Nephron progenitor cell (in vitro differentiated cells): ENCODE measurements around the gene C2CD4C.

Source experiments
- DNase-seq: peaks from one replicate; pipeline ENCODE4 v3.0.0; 2021
- H3K27ac Mint-ChIP-seq: 2 replicates; pipeline ENCODE4 v1.8.0; 2021; ENCODE audit warnings: mild to moderate bottlenecking, moderate library complexity, mixed read lengths
- H3K27me3 Mint-ChIP-seq: 2 replicates; pipeline ENCODE4 v1.8.0; 2021; ENCODE audit warnings: mild to moderate bottlenecking, low read depth, mixed read lengths; ENCODE audit not compliant: poor library complexity
- H3K36me3 Mint-ChIP-seq: 2 replicates; pipeline ENCODE4 v1.8.0; 2021; ENCODE audit warnings: low read depth, mixed read lengths
- H3K4me1 Mint-ChIP-seq: 2 replicates; pipeline ENCODE4 v1.8.0; 2021; ENCODE audit warnings: mixed read lengths
- H3K4me3 Mint-ChIP-seq: 2 replicates; pipeline ENCODE4 v1.8.0; 2021; ENCODE audit warnings: mild to moderate bottlenecking, moderate library complexity, mixed read lengths
- H3K9me3 Mint-ChIP-seq: 2 replicates; pipeline ENCODE4 v1.8.0; 2021; ENCODE audit warnings: mild to moderate bottlenecking, moderate library complexity, mixed read lengths
- TF ChIP-seq, protein P1 (sequence below): fragments of 200-600 bp; sonication (generic); IDR thresholded peaks from 2 replicates; pipeline ENCODE4 v1.5.0; 2021; ENCODE audit warnings: antibody characterized with exemption

C2CD4C gene

DNA sequence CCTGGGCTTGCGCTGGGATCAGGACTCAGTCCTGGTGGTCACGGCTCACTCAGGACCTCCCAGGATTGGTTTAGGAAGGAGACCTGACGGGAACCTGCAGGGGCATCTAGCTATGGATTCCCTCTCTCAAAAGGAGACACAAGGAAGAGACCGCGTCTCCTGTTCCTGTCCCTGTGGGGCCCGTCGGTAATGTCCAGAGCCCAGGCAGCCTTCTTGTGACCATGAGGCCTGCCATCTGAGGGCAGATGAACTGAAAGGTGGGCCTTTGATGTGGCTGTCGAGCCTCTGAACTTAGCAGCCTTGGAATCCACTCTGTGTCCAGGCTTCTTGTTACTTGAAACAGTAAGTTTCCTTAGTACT is 32.9 kb downstream of the C2CD4C start:
- Mint-ChIP-seq H3K27ac (peak overlapping the region; percentile 29), H3K4me3 (no peak overlapping the region), H3K36me3 (no peaks in the 10 kb centered on the region), H3K27me3 (peaks cover 39% of the 10 kb centered on the region), H3K4me1 (peaks cover 30% of the 10 kb centered on the region), H3K9me3 (peaks cover 24% of the 10 kb centered on the region)
- TF ChIP-seq, protein P1, sequence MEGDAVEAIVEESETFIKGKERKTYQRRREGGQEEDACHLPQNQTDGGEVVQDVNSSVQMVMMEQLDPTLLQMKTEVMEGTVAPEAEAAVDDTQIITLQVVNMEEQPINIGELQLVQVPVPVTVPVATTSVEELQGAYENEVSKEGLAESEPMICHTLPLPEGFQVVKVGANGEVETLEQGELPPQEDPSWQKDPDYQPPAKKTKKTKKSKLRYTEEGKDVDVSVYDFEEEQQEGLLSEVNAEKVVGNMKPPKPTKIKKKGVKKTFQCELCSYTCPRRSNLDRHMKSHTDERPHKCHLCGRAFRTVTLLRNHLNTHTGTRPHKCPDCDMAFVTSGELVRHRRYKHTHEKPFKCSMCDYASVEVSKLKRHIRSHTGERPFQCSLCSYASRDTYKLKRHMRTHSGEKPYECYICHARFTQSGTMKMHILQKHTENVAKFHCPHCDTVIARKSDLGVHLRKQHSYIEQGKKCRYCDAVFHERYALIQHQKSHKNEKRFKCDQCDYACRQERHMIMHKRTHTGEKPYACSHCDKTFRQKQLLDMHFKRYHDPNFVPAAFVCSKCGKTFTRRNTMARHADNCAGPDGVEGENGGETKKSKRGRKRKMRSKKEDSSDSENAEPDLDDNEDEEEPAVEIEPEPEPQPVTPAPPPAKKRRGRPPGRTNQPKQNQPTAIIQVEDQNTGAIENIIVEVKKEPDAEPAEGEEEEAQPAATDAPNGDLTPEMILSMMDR: no peak
- no peak for DNase-seq

DNA sequence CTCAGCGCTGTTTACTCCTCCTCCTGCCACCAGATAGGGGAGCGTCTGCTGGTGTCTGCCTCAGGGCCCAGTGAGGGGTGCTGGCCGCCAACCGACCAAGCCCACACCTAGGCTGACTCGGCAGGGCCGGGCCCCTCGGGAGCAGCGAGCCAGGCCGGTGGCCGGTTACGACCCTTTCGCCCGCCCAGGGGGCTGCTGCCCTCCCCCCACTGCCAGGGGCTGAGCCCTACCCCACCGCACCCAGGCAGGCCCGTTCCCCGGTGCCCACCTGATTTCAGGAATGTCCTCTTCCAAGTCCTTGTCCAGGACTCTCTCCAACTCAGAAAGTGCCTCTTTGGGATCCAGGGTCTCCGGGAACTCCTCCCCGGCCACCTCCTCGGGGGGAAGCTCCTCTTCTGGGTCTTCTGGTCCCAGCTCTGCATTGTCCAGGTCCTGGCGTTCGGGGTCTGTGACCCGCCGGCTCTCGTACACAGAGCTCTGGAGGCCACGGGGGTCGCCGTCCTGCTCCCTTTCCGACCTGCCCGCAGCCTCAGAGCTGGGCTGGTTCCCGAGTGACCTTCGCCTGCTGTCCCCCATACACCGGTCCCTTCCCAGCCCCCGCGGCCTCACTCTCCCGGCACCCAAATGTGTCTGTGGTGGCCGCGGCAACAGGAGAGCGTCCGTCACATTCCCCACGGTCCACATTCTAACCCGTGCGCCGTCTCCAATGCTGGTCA is 33.4 kb downstream of the C2CD4C start:
- Mint-ChIP-seq H3K9me3 (peaks cover 21% of the 10 kb centered on the region), H3K4me1 (peaks cover 36% of the 10 kb centered on the region), H3K4me3 (no peak overlapping the region), H3K27ac (peak overlapping the region; percentile 29), H3K36me3 (no peaks in the 10 kb centered on the region), H3K27me3 (peaks cover 39% of the 10 kb centered on the region)
- DNase-seq: no peak
- TF ChIP-seq, protein P1: no peak

DNA sequence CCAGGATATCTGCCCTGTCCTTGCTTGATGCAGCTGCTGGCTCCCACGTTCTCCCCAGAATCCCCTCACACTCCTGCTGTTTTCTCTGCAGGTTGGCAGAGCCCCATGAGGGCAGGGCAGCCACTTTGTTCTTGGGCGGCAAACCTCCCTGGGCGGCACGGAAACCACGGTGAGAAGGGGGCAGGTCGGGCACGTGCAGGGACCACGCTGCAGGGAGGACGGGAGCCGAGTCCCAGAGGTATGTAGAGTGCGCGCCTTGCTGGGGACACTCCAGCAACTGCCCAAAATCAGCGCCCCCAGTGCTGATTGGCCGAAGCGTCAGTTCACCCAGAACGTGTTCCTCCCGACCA is 34.1 kb downstream of the C2CD4C start:
- H3K9me3 Mint-ChIP-seq: peaks cover 14% of the 10 kb centered on the region
- H3K4me1 Mint-ChIP-seq: peaks cover 37% of the 10 kb centered on the region
- H3K27me3 Mint-ChIP-seq: peaks cover 36% of the 10 kb centered on the region
- no peaks in the 10 kb centered on the region for H3K36me3 Mint-ChIP-seq
- no peak overlapping the region for H3K4me3 Mint-ChIP-seq
- TF ChIP-seq, protein P1: no peak
- no peak overlapping the region for H3K27ac Mint-ChIP-seq
- no peak for DNase-seq

DNA sequence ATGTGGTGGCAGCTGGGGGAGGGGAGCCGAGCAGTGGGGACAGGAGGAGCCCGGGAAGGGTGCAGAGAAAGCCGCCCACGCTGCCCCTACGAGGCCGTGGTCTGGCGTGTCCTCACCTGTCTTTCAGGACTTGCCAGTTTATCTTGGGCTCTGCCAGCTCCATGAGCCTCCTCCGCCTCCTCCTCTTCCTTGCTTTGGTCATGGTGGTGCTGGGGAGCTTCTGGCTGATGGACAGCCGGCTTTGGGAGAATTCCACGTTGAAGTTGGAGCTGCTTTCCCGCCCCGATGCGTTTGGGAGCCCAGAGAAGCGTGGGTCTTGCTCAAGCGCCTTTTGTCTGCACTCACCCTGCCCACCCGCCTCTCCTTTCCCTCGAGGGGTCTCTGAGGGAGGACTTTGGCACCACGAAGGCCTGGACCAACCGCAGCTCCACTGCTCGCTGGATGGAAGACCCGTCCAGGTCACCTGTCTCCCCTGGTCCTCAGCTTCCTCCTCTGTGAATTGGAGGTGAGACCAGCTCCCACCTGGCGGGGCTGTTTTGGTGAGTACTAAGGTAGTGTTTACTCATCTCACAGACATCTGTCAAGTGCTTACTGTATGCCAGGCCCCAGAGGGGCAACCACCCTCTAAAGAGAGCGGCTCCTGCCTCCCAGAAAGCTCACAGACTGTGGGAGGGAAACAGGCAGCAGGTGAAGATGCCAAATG is 34.6 kb downstream of the C2CD4C start:
- Mint-ChIP-seq H3K9me3 (peaks cover 13% of the 10 kb centered on the region), H3K4me3 (no peak overlapping the region), H3K27ac (no peak overlapping the region), H3K27me3 (peaks cover 31% of the 10 kb centered on the region), H3K4me1 (peaks cover 42% of the 10 kb centered on the region), H3K36me3 (no peaks in the 10 kb centered on the region)
- no peak for DNase-seq
- TF ChIP-seq, protein P1: no peak

DNA sequence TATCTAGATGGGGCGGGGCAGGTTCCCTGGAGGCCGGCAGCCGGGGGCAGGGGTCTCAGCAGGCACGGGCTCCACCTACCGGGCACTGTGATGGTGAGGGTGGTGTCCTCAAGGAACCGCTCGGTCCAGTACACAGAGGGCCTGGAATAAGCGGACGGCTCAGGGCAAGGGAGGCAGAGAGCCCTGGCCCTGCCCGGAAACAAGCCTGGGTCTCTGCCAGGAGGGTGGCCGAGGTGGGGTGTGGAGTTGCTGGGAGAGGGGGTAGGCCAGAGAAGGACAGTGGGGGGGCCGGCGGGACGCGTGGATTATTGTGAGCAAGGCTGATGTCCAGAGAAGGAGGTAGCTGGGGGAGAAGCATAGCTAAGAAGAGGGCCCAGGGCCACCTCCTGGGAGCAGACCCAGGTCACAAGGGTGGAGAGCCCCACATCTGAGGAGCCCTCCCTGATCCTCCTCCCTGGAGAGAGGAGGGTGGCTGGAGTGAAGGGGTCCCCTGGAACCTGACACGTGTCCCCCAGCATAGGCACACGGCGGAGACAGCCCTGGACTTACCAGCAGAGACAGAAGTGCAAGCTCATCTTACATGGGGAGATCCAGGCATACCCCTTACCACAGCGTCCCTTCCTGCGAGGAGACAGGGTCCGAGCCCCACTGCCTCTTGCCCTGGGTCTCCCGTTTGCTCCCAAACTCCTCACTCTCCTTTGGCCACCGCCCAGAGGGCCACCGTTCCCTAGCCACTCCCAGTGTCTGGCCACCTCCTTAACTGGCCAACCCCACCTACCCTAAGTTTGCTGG is 35.4 kb downstream of the C2CD4C start:
- Mint-ChIP-seq H3K4me3 (no peak overlapping the region), H3K4me1 (peaks cover 50% of the 10 kb centered on the region), H3K36me3 (peaks cover 5% of the 10 kb centered on the region), H3K27me3 (peaks cover 24% of the 10 kb centered on the region), H3K9me3 (peaks cover 15% of the 10 kb centered on the region), H3K27ac (no peak overlapping the region)
- no peak for DNase-seq
- TF ChIP-seq, protein P1: no peak
